ENCODE results near the gene EML4.

EML4 gene

GRCh38 chr2:42363413-42363812 lies 194.3 kb downstream of the EML4 start:
- no peak for TF ChIP-seq EZH2phosphoT487 (IDR thresholded peaks at IDR 0.05; ENCODE audit: borderline replicate concordance)
- TF ChIP-seq CTCF (conservative IDR thresholded peaks at IDR 0.05; ENCODE audit: low read length) = no peak
- Histone ChIP-seq H3K9me3 (ENCODE audit: insufficient read depth, low read depth, low read length) (no peaks in the 10 kb centered on the region), H3K79me2 (ENCODE audit: insufficient read depth, low read length) (peaks cover 25% of the 10 kb centered on the region), H4K20me1 (ENCODE audit: insufficient read depth, low read length, poor library complexity, severe bottlenecking) (peaks cover 23% of the 10 kb centered on the region), H3K9me2 (replicated peaks; ENCODE audit: low read depth, low read length) (no peaks in the 10 kb centered on the region), H3K27me3 (ENCODE audit: insufficient read depth, low read length, poor library complexity, severe bottlenecking) (no peaks in the 10 kb centered on the region), H2AFZ (ENCODE audit: low read length) (no peak overlapping the region), H3K4me3 (ENCODE audit: low read length, poor library complexity, severe bottlenecking) (no peak overlapping the region), H3F3A (ENCODE audit: low read depth) (no peaks in the 10 kb centered on the region), H3K36me3 (ENCODE audit: insufficient read depth, low read length) (no peaks in the 10 kb centered on the region), H3K9ac (ENCODE audit: low read depth, low read length, poor library complexity, severe bottlenecking) (no peak overlapping the region), H3K4me1 (ENCODE audit: insufficient read depth, low read length, poor library complexity, severe bottlenecking) (peaks cover 22% of the 10 kb centered on the region), H3K4me2 (ENCODE audit: low read depth, low read length, poor library complexity, severe bottlenecking) (no peak overlapping the region)

GRCh38 chr2:42364658-42365057 lies 195.5 kb downstream of the EML4 start:
- Histone ChIP-seq H3K4me3 (ENCODE audit: low read length, poor library complexity, severe bottlenecking) (no peak overlapping the region), H3F3A (ENCODE audit: low read depth) (no peaks in the 10 kb centered on the region), H3K4me1 (ENCODE audit: insufficient read depth, low read length, poor library complexity, severe bottlenecking) (peaks cover 17% of the 10 kb centered on the region), H3K9me3 (ENCODE audit: insufficient read depth, low read depth, low read length) (no peaks in the 10 kb centered on the region), H3K36me3 (ENCODE audit: insufficient read depth, low read length) (no peaks in the 10 kb centered on the region), H3K27me3 (ENCODE audit: insufficient read depth, low read length, poor library complexity, severe bottlenecking) (no peaks in the 10 kb centered on the region), H4K20me1 (ENCODE audit: insufficient read depth, low read length, poor library complexity, severe bottlenecking) (peaks cover 11% of the 10 kb centered on the region), H3K9me2 (replicated peaks; ENCODE audit: low read depth, low read length) (no peaks in the 10 kb centered on the region), H3K79me2 (ENCODE audit: insufficient read depth, low read length) (peaks cover 13% of the 10 kb centered on the region), H2AFZ (ENCODE audit: low read length) (no peak overlapping the region), H3K9ac (ENCODE audit: low read depth, low read length, poor library complexity, severe bottlenecking) (no peak overlapping the region), H3K4me2 (ENCODE audit: low read depth, low read length, poor library complexity, severe bottlenecking) (no peak overlapping the region)
- TF ChIP-seq CTCF (conservative IDR thresholded peaks at IDR 0.05; ENCODE audit: low read length) (no peak), EZH2phosphoT487 (IDR thresholded peaks at IDR 0.05; ENCODE audit: borderline replicate concordance) (no peak)

GRCh38 chr2:42366411-42366810 lies 197.3 kb downstream of the EML4 start:
- peaks cover 16% of the 10 kb centered on the region for H3K4me1 ChIP-seq (ENCODE audit: insufficient read depth, low read length, poor library complexity, severe bottlenecking)
- no peaks in the 10 kb centered on the region for H3K79me2 ChIP-seq (ENCODE audit: insufficient read depth, low read length)
- no peaks in the 10 kb centered on the region for H4K20me1 ChIP-seq (ENCODE audit: insufficient read depth, low read length, poor library complexity, severe bottlenecking)
- no peaks in the 10 kb centered on the region for H3F3A ChIP-seq (ENCODE audit: low read depth)
- H3K4me3 ChIP-seq (ENCODE audit: low read length, poor library complexity, severe bottlenecking) = no peak overlapping the region
- no peaks in the 10 kb centered on the region for H3K9me3 ChIP-seq (ENCODE audit: insufficient read depth, low read depth, low read length)
- H3K9ac ChIP-seq (ENCODE audit: low read depth, low read length, poor library complexity, severe bottlenecking) = no peak overlapping the region
- no peak for TF ChIP-seq CTCF (conservative IDR thresholded peaks at IDR 0.05; ENCODE audit: low read length)
- TF ChIP-seq EZH2phosphoT487 (IDR thresholded peaks at IDR 0.05; ENCODE audit: borderline replicate concordance) = no peak
- H3K36me3 ChIP-seq (ENCODE audit: insufficient read depth, low read length) = no peaks in the 10 kb centered on the region
- no peak overlapping the region for H2AFZ ChIP-seq (ENCODE audit: low read length)
- H3K4me2 ChIP-seq (ENCODE audit: low read depth, low read length, poor library complexity, severe bottlenecking) = no peak overlapping the region
- no peaks in the 10 kb centered on the region for H3K27me3 ChIP-seq (ENCODE audit: insufficient read depth, low read length, poor library complexity, severe bottlenecking)
- no peaks in the 10 kb centered on the region for H3K9me2 ChIP-seq (replicated peaks; ENCODE audit: low read depth, low read length)
